GM19395 (cell line): ENCODE results near the gene KDM3A.

Source experiments
- ATAC-seq: cut with Tn5 transposase; IDR thresholded peaks from one replicate; pipeline ENCODE4 v1.9.1; 2021; ENCODE audit warnings: mild to moderate bottlenecking, moderate library complexity; ENCODE audit not compliant: unreplicated experiment

The KDM3A gene

DNA sequence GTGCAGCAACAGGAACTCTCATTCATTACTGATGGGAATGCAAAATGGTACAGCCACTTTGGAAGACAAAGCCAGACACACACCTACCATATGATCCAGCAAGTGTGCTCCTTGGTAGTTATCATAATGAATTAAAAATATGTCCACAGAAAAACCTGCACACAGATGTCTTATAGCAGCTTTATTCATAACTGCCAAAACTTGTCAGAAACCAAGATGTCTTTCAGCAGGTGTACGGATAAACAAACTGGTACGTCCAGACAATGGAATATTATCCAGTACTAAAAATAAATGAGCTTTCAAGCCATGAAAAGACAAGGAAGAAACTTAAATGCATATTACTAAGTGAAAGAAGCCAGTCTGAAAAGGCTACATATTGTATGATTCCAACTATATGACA is 71.7 kb downstream of the KDM3A start:
- no peak for ATAC-seq

DNA sequence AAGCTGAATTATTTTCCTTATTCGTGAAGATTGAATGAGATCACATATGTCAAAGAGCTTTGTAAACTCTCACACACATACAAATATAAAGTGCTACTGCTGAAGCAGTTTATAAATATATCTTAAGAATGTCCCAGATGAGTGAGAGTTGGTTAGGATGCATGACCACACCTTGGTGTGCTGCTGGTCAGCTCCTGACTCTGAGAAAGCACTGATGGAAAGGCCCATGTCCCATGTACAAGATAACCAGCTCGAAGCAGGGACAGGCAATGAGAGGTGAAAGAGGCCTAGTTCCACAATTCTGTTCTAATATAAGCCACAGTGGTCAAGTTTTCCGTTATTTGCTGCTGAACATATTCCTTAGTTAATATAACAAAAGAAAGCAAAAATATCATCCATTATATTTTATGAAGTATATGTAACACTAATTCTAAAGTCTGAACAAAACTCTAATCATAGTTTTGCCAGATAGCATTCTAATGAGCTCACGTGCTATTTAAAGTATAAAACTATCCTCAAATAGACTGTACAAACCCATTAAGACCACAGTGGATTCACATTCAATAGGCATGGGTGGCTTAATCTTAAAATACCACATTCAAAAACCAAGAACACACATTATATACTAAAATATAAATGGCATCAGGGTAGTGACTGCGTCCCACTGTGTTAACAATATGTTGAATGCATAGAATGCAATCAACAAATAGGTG is 72.9 kb downstream of the KDM3A start:
- no peak for ATAC-seq

DNA sequence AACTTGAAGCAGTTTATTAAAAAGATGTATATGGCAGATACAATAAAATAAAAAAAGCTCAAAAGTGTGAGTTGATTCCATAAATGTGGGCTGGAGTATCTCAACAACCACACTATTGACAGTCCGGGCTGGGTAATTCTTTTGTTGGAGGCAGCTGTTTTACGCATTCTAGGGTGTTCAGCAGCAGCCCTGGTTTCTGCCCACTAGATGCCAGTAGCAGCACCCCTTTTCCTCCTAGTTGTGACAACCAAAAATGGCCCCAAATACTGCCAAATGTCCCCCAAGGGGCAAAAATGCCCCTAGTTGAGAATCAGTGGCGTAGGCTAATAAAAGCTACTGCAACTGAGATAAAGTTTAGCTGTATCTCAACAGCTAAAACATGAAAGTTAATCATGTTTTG is 77.3 kb downstream of the KDM3A start:
- no peak for ATAC-seq

DNA sequence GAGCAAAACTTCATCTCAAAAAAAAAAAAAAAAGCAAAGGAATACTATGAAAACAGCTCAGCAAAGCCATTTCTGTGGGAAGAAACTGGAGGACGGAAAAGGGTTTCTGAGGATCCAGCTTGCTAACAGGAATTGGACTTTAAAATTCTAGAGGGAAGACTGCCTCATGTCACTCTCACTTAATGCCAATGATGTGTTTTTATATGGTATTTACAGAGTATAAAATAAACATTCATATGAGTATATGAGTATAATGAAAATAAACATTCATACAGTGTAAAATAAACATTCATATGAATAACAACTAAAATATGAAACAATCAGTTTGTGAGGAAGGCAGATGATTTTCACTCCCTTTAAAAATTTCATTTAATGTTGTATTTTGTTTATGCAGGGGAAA is 78.2 kb downstream of the KDM3A start:
- no peak for ATAC-seq

DNA sequence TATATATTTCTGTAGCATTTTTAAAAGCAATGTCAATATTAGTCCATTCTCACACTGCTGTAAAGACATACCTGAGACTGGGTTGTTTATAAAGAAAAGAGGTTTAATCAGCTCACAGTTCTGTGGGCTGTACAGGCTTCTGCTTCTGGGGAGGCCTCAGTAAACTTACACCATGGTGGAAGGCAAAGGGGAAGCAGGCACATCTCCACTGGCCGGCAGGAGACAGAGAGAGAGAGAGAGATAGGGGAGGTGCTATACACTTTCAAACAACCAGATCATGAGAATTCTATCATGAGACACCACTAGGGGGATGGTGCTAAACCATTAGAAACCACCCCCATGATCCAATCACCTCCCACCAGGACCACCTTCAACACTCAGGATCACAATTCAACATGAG is 79.0 kb downstream of the KDM3A start:
- ATAC-seq = no peak

DNA sequence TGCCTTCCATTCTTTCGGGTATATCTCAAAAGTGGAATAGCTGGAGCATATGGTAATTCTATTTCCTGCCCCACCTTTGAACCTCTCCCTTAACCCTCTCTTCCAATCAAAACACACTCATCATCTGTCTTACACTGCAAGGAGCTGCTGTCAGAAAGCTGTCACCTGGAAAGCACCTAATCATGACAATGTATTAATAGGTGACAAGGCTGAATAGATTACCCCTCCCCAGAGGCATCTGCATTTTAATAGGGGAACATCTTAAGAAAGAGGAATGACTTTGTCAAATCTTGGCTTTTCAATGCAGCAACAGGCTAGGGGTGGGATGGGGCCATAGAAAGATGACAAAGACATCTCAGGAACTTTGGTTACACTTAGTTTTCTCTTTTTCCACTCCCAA is 80.8 kb downstream of the KDM3A start:
- ATAC-seq = no peak

DNA sequence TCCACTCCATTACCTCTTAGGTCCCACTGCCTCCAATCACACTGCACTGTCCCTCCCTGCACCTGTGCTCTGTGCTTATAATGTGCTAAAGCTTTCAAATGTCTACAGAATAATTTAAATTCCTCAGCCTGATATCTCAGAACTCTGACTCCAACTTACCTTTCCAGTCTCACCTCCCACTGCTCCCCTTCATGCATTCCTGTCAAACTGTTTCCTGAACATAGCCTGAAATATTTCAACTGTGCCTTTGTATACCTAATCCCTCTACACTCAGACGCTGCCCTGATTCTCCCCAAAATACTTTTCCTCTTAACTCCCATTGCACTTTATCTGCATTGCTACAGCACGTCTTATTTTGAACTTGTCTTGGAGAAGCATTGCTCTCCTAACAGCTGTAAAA is 81.5 kb downstream of the KDM3A start:
- ATAC-seq = no peak

DNA sequence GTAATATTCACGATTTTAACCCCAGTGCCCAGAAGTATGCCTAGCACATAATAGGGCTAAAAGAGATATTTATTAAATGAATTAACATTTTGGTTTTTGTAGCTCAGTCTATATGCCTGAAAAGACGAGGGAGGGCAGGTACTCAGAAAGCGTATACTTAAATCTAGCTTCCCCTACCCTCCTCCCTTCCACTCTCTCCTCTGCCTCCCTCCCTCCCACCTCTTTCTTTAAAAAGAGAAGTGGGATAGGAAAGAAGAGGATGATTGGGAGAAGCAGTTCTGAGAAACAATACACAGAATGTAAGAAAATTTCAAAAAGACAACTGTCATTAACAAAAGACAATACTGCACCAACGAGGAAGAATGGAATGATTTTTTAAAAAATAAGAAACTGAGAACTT is 82.3 kb downstream of the KDM3A start:
- ATAC-seq = no peak

DNA sequence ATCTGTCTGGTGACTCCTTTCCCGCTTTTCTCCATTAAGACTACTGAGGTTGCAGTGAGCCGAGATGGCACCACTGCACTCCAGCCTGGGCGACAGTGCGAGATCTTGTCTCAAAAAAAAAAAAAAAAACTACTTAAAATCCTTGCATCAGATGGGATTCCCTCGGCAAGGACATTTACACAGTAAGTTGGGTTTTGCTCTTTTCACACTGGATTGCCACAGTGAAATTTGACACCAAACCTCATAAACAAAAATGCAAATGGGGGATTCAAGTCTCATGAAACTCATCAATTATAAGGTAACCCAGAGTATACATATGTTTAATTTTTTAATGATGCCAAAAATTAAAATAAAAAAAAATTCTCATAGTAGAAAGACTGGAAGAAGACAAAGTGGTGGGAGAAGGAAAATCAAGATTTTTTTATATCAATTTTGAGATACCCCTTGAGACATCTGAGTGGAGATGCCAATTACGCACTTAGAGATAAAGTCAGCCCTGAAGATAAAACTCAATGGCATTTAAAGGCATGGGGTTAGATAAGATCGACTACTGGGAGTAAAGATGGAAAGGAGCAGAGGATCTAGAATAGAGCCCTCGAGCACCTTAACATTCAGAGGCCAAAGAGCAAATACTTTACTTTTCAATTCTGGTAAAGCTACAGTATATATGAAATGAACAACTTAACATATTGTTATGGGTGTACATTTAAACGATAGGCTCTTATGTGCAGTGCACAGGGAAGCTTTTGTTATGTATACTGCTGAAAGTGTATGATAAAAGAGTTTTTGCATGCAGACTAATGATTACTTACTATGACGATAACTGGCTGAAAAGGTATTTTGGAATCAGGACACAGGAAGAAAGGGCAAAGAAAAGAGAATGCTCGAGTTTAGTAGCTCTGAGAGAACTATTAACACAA is 84.5 kb downstream of the KDM3A start:
- ATAC-seq = no peak

DNA sequence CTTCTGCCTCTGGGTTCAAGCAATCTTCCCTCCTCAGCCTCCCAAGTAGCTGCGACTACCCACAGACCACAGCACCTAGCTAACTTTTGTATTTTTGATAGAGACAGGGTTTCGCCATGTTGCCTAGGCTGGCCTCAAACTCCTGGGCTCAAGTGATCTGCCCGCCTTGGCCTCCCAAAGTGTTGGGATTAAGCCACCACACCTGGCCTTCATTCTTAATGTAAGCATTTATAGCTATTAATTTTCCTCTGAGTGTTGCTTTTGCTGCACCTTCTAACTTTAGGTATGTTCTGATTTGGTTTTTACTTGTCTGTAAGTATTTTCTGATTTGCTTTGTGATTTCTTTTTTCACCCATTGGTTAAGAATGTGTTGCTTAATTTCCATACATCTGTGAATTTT is 92.4 kb downstream of the KDM3A start:
- ATAC-seq = no peak

DNA sequence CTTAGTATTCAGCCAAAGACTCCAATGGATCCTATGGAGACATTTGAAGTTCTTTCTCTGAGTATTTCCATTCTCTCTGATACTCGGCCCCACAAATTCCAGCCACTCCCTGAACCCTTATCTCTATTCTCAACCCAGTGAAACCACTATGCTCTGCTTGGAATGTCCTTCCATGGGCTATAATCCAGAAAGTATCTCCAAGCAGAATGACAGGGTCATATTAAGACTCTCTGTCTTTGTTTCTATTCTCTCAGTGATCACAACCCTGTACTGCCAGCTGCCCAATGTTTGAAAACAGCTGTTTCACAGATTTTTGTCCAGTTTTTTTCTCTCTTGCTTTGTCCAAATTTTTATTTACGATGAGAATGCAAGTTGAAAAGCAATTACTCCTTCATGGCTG is 100.2 kb downstream of the KDM3A start:
- ATAC-seq = no peak
